Bronchial epithelial cell (primary cell): ENCODE measurements around the gene MAP1S. TPM values are rescaled to one million over a fixed set of nuclear protein-coding genes. Genes with fewer than 3 reads are reported as not detected.

Source experiments
- DNase-seq: peaks from one replicate; pipeline ENCODE4 v3.0.0-alpha.2; 2010; ENCODE audit warnings: low read depth
- FAIRE-seq: peaks from 2 replicates; lab custom pipeline; 2011; peaks lifted over from hg19 to GRCh38; lab: Jason Lieb, UNC
- H3K27me3 ChIP-seq: 2 replicates; pipeline ENCODE4 v1.5.1; 2011; ENCODE audit warnings: low read length; ENCODE audit not compliant: control insufficient read depth, insufficient read depth
- H3K36me3 ChIP-seq: 2 replicates; pipeline ENCODE4 v1.5.1; 2011; ENCODE audit warnings: low read length; ENCODE audit not compliant: control insufficient read depth, insufficient read depth
- H3K4me3 ChIP-seq: 2 replicates; pipeline ENCODE4 v1.5.1; 2011; ENCODE audit warnings: mild to moderate bottlenecking, low read depth, low read length, control low read depth
- CTCF ChIP-seq: IDR thresholded peaks from 2 replicates; pipeline ENCODE4 v1.5.1; 2011; ENCODE audit warnings: mild to moderate bottlenecking, moderate library complexity, low read length, control low read depth, inconsistent platforms; ENCODE audit not compliant: insufficient read depth, severe bottlenecking
- total RNA-seq: library from RNA; depleted of rRNA; stranded (reverse); fragments of >200 nt; gene quantifications from 2 replicates; pipeline ENCODE4 v1.2.1, GENCODE V29; 2014

Gene MAP1S
- total RNA-seq, 1 donor from 2014 or later = 3.7 TPM

GRCh38 chr19:17677002-17677401, 42.3 kb upstream of the MAP1S start:
- Histone ChIP-seq H3K4me3 (no peak overlapping the region), H3K36me3 (no peaks in the 10 kb centered on the region), H3K27me3 (peaks cover 2% of the 10 kb centered on the region)
- FAIRE-seq = no peak
- DNase-seq = no peak
- peak; percentile 44 for TF ChIP-seq CTCF

GRCh38 chr19:17678836-17679235, 40.4 kb upstream of the MAP1S start:
- FAIRE-seq = no peak
- no peak for TF ChIP-seq CTCF

GRCh38 chr19:17679526-17680229, 39.6 kb upstream of the MAP1S start:
- FAIRE-seq (no peak), DNase-seq (no peak)
- Histone ChIP-seq H3K36me3 (no peaks in the 10 kb centered on the region), H3K4me3 (no peak overlapping the region), H3K27me3 (peaks cover 2% of the 10 kb centered on the region)
- TF ChIP-seq CTCF = no peak

More at GRCh38 chr19:17678836-17679235, 40.4 kb upstream of the MAP1S start:
- no peak for DNase-seq
- H3K27me3 ChIP-seq = peaks cover 2% of the 10 kb centered on the region
- H3K4me3 ChIP-seq = no peak overlapping the region
- no peaks in the 10 kb centered on the region for H3K36me3 ChIP-seq

- Histone ChIP-seq H3K4me3 (no peak overlapping the region), H3K36me3 (no peaks in the 10 kb centered on the region), H3K27me3 (peaks cover 2% of the 10 kb centered on the region)
- TF ChIP-seq CTCF = no peak
- FAIRE-seq (no peak), DNase-seq (peak; percentile 22)
These were observed 39.0 kb upstream of the MAP1S start for GRCh38 chr19:17680230-17680722.

- FAIRE-seq (no peak), DNase-seq (no peak)
- H3K4me3 ChIP-seq = no peak overlapping the region
- H3K36me3 ChIP-seq = no peaks in the 10 kb centered on the region
- TF ChIP-seq CTCF = no peak
- H3K27me3 ChIP-seq = peaks cover 4% of the 10 kb centered on the region
These were observed 37.7 kb upstream of the MAP1S start for GRCh38 chr19:17681505-17682125.
